ENCODE results near the gene KCNK2.

The KCNK2 gene

DNA sequence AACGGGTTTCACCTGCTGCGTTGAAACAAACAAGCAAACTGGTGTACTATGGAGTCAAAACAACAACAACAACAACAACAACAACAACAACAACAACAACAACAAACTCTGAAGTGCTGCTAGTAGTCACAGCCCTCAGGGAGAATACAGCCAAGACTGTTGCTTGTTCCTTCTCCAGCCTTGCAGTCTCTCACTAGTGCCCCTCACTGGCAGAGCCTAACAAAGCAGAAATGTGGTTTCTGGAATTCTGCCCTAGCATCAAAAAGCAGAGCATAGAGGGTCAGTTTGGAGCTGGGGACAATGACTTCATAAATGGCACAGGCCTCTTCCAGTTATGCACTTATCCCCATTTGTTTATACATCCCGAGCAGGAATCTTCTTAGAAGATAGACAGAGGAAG lies 187.4 kb downstream of the KCNK2 start:
- no peaks in the 10 kb centered on the region for H3K36me3 ChIP-seq (ENCODE audit: insufficient read depth, low read length)
- no peaks in the 10 kb centered on the region for H3K9me3 ChIP-seq (ENCODE audit: control insufficient read depth, insufficient read depth, low read length)
- no peak overlapping the region for H3K9ac ChIP-seq (ENCODE audit: low read depth, low read length)
- no peaks in the 10 kb centered on the region for H3K4me1 ChIP-seq (ENCODE audit: insufficient read depth, low read length)

GRCh38 chr1:215273838-215274516 lies 191.4 kb downstream of the KCNK2 start:
- Histone ChIP-seq H3K4me1 (ENCODE audit: insufficient read depth, low read length) (no peaks in the 10 kb centered on the region), H3K9ac (ENCODE audit: low read depth, low read length) (no peak overlapping the region), H3K36me3 (ENCODE audit: insufficient read depth, low read length) (no peaks in the 10 kb centered on the region), H3K9me3 (ENCODE audit: control insufficient read depth, insufficient read depth, low read length) (no peaks in the 10 kb centered on the region)

- Histone ChIP-seq H3K9me3 (ENCODE audit: control insufficient read depth, insufficient read depth, low read length) (no peaks in the 10 kb centered on the region), H3K9ac (ENCODE audit: low read depth, low read length) (no peak overlapping the region), H3K36me3 (ENCODE audit: insufficient read depth, low read length) (no peaks in the 10 kb centered on the region), H3K4me1 (ENCODE audit: insufficient read depth, low read length) (no peaks in the 10 kb centered on the region)
These were observed 194.0 kb downstream of the KCNK2 start for GRCh38 chr1:215276582-215276981.

- Histone ChIP-seq H3K36me3 (ENCODE audit: insufficient read depth, low read length) (no peaks in the 10 kb centered on the region), H3K9ac (ENCODE audit: low read depth, low read length) (no peak overlapping the region), H3K9me3 (ENCODE audit: control insufficient read depth, insufficient read depth, low read length) (no peaks in the 10 kb centered on the region), H3K4me1 (ENCODE audit: insufficient read depth, low read length) (no peaks in the 10 kb centered on the region)
These were observed 195.0 kb downstream of the KCNK2 start for GRCh38 chr1:215277532-215277931.

DNA sequence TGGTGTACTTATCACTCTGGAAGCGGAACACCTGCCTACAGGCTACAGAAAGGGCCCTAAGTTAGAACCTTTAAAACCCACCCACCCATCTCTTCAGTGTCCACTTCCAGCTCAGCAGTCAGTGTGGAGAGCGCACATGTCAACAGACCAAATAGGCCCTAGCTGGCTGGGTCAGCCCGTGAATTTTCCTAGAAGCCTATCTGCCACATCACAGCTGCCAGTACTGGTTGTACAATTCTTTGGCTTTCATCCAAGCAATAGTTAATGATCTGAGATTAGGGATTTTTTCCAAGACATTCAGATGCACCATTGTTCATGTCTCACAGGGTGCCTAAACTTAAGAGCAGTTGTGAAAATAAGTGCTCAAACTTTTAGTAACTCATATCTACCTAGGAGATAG lies 197.1 kb downstream of the KCNK2 start:
- Histone ChIP-seq H3K9me3 (ENCODE audit: control insufficient read depth, insufficient read depth, low read length) (no peaks in the 10 kb centered on the region), H3K4me1 (ENCODE audit: insufficient read depth, low read length) (no peaks in the 10 kb centered on the region), H3K36me3 (ENCODE audit: insufficient read depth, low read length) (no peaks in the 10 kb centered on the region), H3K9ac (ENCODE audit: low read depth, low read length) (no peak overlapping the region)

DNA sequence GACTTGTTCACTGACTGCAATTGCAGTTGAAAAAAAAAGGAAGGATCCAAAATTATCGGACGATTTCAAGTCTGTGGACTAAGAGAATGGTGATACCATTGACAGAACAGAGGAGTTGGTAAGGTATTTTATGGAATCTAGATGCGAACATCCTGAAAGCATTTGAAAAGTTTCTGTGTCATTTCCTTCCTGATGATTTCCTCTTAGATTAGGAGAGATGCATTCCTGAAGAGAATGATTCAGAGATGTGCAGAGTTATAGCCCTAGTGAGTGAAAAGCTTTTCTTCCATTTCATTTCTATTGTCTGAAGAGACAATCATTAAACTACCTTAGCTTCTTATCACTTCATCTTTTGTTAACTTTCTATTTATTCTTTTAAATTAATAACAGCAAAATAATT lies 200.0 kb downstream of the KCNK2 start:
- no peaks in the 10 kb centered on the region for H3K4me1 ChIP-seq (ENCODE audit: insufficient read depth, low read length)
- no peak overlapping the region for H3K9ac ChIP-seq (ENCODE audit: low read depth, low read length)
- H3K9me3 ChIP-seq (ENCODE audit: control insufficient read depth, insufficient read depth, low read length), result no peaks in the 10 kb centered on the region
- H3K36me3 ChIP-seq (ENCODE audit: insufficient read depth, low read length), result no peaks in the 10 kb centered on the region

GRCh38 chr1:215285013-215285800 lies 202.7 kb downstream of the KCNK2 start:
- H3K36me3 ChIP-seq (ENCODE audit: insufficient read depth, low read length), result no peaks in the 10 kb centered on the region
- no peaks in the 10 kb centered on the region for H3K4me1 ChIP-seq (ENCODE audit: insufficient read depth, low read length)
- no peak overlapping the region for H3K9ac ChIP-seq (ENCODE audit: low read depth, low read length)
- H3K9me3 ChIP-seq (ENCODE audit: control insufficient read depth, insufficient read depth, low read length), result no peaks in the 10 kb centered on the region

Data from ES-I3 (cell line).